GM18907 (cell line): ENCODE measurements around the gene IRF7.

Experiments used
- ATAC-seq: cut with Tn5 transposase; IDR thresholded peaks from one replicate; pipeline ENCODE4 v1.9.1; 2021; ENCODE audit warnings: mild to moderate bottlenecking, moderate library complexity; ENCODE audit not compliant: unreplicated experiment

IRF7 gene

DNA sequence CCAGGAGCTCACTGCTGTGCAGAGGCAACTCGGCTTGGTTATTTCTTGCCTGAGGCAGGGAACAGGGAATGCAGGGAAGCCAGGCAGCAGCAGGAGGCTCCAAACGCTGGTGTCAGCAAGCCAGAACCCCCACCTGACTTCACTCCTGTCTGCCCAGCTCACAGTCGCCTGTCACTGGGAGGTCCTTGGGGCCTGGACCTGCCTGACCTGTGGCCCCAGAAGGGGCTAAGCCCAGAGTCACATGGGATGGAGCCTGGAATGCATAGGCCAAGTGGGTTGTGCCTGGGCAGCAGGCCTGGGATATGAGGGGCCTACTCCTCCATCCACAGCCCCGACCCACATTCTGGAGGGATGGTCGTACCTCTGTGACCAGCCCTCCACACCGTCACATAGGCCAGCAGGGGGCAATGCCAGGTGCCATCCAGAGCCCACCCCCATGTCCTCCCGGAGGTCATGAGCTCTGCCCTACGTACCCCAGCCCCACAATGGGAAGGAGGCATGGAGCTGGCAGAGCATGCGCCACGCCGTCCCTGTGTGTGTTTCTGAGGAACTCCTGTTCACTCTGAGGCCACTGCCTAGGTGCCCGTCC is 49.7 kb downstream of the IRF7 start:
- ATAC-seq = no peak

DNA sequence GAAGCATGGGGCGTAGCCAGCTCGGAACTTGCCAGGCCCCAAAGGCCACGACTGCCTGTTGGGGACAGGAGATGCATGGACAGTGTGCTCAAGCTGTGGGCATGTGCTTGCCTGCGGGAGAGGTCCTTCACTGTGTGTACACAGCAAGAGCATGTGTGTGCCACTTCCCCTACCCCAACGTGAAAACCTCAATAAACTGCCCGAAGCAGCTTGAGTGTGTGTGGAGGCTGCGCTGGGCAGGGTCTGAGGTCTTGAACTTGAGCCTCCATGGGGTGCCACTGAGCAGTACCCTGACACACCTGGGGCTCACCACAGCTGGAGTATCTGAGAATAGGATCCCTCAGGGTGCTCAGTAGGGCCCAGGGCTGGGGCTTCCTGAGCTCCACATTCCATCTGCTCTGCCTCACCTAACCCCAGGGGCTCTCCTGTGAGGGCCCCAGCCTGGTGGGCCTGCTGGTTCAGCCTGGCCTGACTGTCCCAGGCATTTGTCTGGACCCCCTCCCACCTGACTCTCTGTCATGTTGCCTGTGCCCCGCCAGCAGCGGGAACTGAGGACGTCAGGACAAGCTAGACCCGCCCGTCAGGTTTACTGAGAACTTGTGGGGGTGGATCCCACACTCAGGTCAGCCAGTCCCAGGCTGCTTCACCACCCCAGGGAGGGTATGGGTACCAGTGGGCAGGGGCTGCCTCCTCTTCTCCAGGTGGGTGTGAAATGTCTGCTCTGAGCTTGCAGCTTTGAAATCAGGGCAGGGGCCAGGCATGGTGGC is 51.8 kb downstream of the IRF7 start:
- ATAC-seq = no peak

DNA sequence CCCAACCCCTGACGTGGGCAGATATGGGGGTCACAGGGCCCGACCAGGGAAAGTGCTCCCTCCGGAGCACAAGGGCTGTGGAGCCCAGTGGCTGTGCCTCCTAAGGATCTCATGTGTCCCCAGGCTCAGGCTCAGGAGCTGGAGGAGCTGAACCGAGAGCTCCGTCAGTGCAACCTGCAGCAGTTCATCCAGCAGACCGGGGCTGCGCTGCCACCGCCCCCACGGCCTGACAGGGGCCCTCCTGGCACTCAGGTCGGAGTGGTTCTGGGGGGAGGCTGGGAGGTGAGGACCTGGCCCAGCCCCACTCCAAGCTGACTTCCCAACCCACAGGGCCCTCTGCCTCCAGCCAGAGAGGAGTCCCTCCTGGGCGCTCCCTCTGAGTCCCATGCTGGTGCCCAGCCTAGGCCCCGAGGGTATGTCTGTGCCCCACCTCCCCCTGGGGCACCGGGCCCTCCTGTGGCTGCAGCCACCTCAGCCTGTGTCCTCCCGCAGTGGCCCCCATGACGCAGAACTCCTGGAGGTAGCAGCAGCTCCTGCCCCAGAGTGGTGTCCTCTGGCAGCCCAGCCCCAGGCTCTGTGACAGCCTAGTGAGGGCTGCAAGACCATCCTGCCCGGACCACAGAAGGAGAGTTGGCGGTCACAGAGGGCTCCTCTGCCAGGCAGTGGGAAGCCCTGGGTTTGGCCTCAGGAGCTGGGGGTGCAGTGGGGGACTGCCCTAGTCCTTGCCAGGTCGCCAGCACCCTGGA is 52.5 kb downstream of the IRF7 start:
- no peak for ATAC-seq
